HCT116 (cell line): Measurements from ENCODE around the gene SNRNP40. TPM values are rescaled to one million over a fixed set of nuclear protein-coding genes. Genes with fewer than 3 reads are reported as not detected.

Experiments used
- ATAC-seq: fragments of 200-7000 bp; cut with Tn5 transposase; 2 replicates; pipeline ENCODE4 v1.9.1; 2020; ENCODE audit warnings: mild to moderate bottlenecking, moderate library complexity
- BruUV-seq: library from RNA; stranded (reverse); fragments of 400-500 nt; replicated peaks from 2 replicates; lab custom pipeline; 2021; lab: Mats Ljungman, UMichigan
- CTCF ChIA-PET: fragments of 300-600 bp; sonication (Branson Sonifier 250); formaldehyde crosslinking; loops from one replicate; lab custom pipeline; 2021; ENCODE audit warnings: antibody characterized with exemption; lab: Charles Lee
- POLR2A ChIA-PET: fragments of 300-600, 350-600 bp; sonication (Branson Sonifier 250); formaldehyde crosslinking; loops from one replicate; lab custom pipeline; 2021; ENCODE audit warnings: antibody characterized with exemption; lab: Charles Lee
- RAD21 ChIA-PET, 2 experiments: fragments of 300-600 bp; sonication (Branson Sonifier 250); formaldehyde crosslinking; loops; one replicate each; lab custom pipeline; 2023; ENCODE audit warnings: low total read pairs in 2 of 2; ENCODE audit not compliant: uncharacterized antibody in 2 of 2, unreplicated experiment in 2 of 2, low non-redundant PET in 1 of 2; lab: Charles Lee
- DNase-seq: peaks from one replicate; pipeline ENCODE4 v3.0.0-alpha.2; 2010; ENCODE audit warnings: low read depth, low spot score
- H2AFZ ChIP-seq: fragments of 200-600 bp; shearing (Covaris generic), sonication (generic); 2 replicates; pipeline ENCODE4 v1.6.1; 2017; ENCODE audit warnings: low read depth, mixed run types, mixed read lengths, antibody characterized with exemption, low read length; ENCODE audit not compliant: poor library complexity, severe bottlenecking
- H3K27ac ChIP-seq: 2 replicates; pipeline ENCODE4 v1.5.1; 2012; ENCODE audit warnings: low read depth, low read length
- H3K27me3 ChIP-seq: fragments of 200-600 bp; sonication (generic); 2 replicates; pipeline ENCODE4 v1.6.1; 2016; ENCODE audit warnings: mixed run types, low read length, mixed read lengths; ENCODE audit not compliant: insufficient read depth
- H3K36me3 ChIP-seq, 2 experiments: fragments of 200-500 bp in 1 of 2; fragments of 200-600 bp in 1 of 2; sonication (Bioruptor generic) in 1 of 2; sonication (generic) in 1 of 2; 2 replicates each; pipeline versions ENCODE4 v1.5.1 to v1.6.1; 2014 to 2016; ENCODE audit warnings: low read length in 2 of 2, inconsistent platforms in 1 of 2, mixed read lengths in 1 of 2, mixed run types in 1 of 2; ENCODE audit not compliant: insufficient read depth in 2 of 2, control insufficient read depth in 1 of 2
- H3K4me1 ChIP-seq, 2 experiments: fragments of 200-600 bp in 1 of 2; sonication (generic) in 1 of 2; 2 replicates each; pipeline versions ENCODE4 v1.5.1 to v1.6.1; 2012 to 2017; ENCODE audit warnings: low read length in 2 of 2, inconsistent platforms in 1 of 2, mild to moderate bottlenecking in 1 of 2, mixed read lengths in 1 of 2, mixed run types in 1 of 2, moderate library complexity in 1 of 2; ENCODE audit not compliant: insufficient read depth in 2 of 2, control insufficient read depth in 1 of 2
- H3K4me2 ChIP-seq: fragments of 200-600 bp; sonication (generic); 2 replicates; pipeline ENCODE4 v1.6.1; 2017; ENCODE audit warnings: mixed run types, low read length, mixed read lengths
- H3K4me3 ChIP-seq, 2 experiments: fragments of 200-600 bp in 1 of 2; sonication (generic) in 1 of 2; replicated peaks in 1 of 2; 2 replicates each; pipeline ENCODE4 v1.5.1; 2011 to 2016; ENCODE audit warnings: low read length in 2 of 2, control low read depth in 1 of 2, low read depth in 1 of 2, mild to moderate bottlenecking in 1 of 2, mixed read lengths in 1 of 2, mixed run types in 1 of 2
- H3K79me2 ChIP-seq: fragments of 200-600 bp; sonication (generic); 2 replicates; pipeline ENCODE4 v1.6.1; 2017; ENCODE audit warnings: mild to moderate bottlenecking, mixed run types, low read length, moderate library complexity, mixed read lengths; ENCODE audit not compliant: insufficient read depth
- H3K9ac ChIP-seq: fragments of 200-600 bp; sonication (generic); 2 replicates; pipeline ENCODE4 v1.6.1; 2016; ENCODE audit warnings: low read length, mixed read lengths
- H3K9me2 ChIP-seq: fragments of 200-600 bp; sonication (generic), shearing (Covaris generic); 2 replicates; pipeline ENCODE4 v1.6.1; 2017; ENCODE audit warnings: mixed run types, mild to moderate bottlenecking, moderate library complexity; ENCODE audit not compliant: insufficient read depth
- H3K9me3 ChIP-seq, 2 experiments: fragments of 200-500 bp in 1 of 2; fragments of 200-600 bp in 1 of 2; sonication (Bioruptor generic) in 1 of 2; sonication (generic) in 1 of 2; 2 replicates each; pipeline ENCODE4 v1.6.1; 2014 to 2017; ENCODE audit warnings: low read length in 2 of 2, mixed read lengths in 2 of 2, inconsistent platforms in 1 of 2, low read depth in 1 of 2, mild to moderate bottlenecking in 1 of 2, mixed run types in 1 of 2, moderate library complexity in 1 of 2; ENCODE audit not compliant: control insufficient read depth in 1 of 2, insufficient read depth in 1 of 2
- H4K20me1 ChIP-seq: fragments of 200-600 bp; sonication (generic), shearing (Covaris generic); 2 replicates; pipeline ENCODE4 v1.6.1; 2017; ENCODE audit warnings: mixed run types, mild to moderate bottlenecking, moderate library complexity; ENCODE audit not compliant: insufficient read depth
- ATF3 ChIP-seq: IDR thresholded peaks from 2 replicates; pipeline ENCODE4 v1.6.1; 2012
- CBX3 ChIP-seq: IDR thresholded peaks from 2 replicates; pipeline ENCODE4 v1.6.1; 2012; ENCODE audit warnings: low read depth
- CEBPB ChIP-seq: IDR thresholded peaks from 2 replicates; pipeline ENCODE4 v1.6.1; 2012; ENCODE audit warnings: low read depth
- CTCF ChIP-seq, 3 experiments: fragments of 200-600 bp in 1 of 3; sonication (generic) in 1 of 3; IDR thresholded peaks in 2 of 3; conservative IDR thresholded peaks in 1 of 3; 2 replicates each; pipeline ENCODE4 v1.5.1; 2012 to 2017; ENCODE audit warnings: low read depth in 2 of 3, low read length in 2 of 3, antibody characterized with exemption in 1 of 3, borderline replicate concordance in 1 of 3, control low read depth in 1 of 3, mild to moderate bottlenecking in 1 of 3, mixed read lengths in 1 of 3, mixed run types in 1 of 3, moderate library complexity in 1 of 3; ENCODE audit not compliant: insufficient read depth in 1 of 3
- EGR1 ChIP-seq: IDR thresholded peaks from 2 replicates; pipeline ENCODE4 v1.6.1; 2012; ENCODE audit warnings: low read depth
- ELF1 ChIP-seq: IDR thresholded peaks from 2 replicates; pipeline ENCODE4 v1.6.1; 2012; ENCODE audit warnings: low read depth, borderline replicate concordance
- EZH2 ChIP-seq: fragments of 200-600 bp; sonication (generic); IDR thresholded peaks from 2 replicates; pipeline ENCODE4 v1.6.1; 2017; ENCODE audit warnings: antibody characterized with exemption, mixed run types
- EZH2phosphoT487 ChIP-seq: fragments of 200-600 bp; IDR thresholded peaks from 2 replicates; pipeline ENCODE4 v1.6.1; 2018; ENCODE audit warnings: antibody characterized with exemption, borderline replicate concordance
- FOSL1 ChIP-seq: IDR thresholded peaks from 2 replicates; pipeline ENCODE4 v1.6.1; 2012; ENCODE audit warnings: low read depth
- JUND ChIP-seq: IDR thresholded peaks from 2 replicates; pipeline ENCODE4 v1.6.1; 2012
- MAX ChIP-seq: IDR thresholded peaks from 2 replicates; pipeline ENCODE4 v1.6.1; 2012
- POLR2A ChIP-seq: IDR thresholded peaks from 2 replicates; pipeline ENCODE4 v1.7.0; 2011; ENCODE audit warnings: borderline replicate concordance; ENCODE audit not compliant: insufficient read depth, insufficient read length; ENCODE audit errors: extremely low read depth
- POLR2AphosphoS5 ChIP-seq: IDR thresholded peaks from 2 replicates; pipeline ENCODE4 v1.6.1; 2011; ENCODE audit warnings: mild to moderate bottlenecking, low read depth, low read length, moderate library complexity
- RAD21 ChIP-seq: IDR thresholded peaks from 2 replicates; pipeline ENCODE4 v1.6.1; 2012; ENCODE audit warnings: low read depth, mild to moderate bottlenecking
- SP1 ChIP-seq: IDR thresholded peaks from 2 replicates; pipeline ENCODE4 v1.6.1; 2012; ENCODE audit warnings: low read depth
- SRF ChIP-seq: IDR thresholded peaks from 2 replicates; pipeline ENCODE4 v1.6.1; 2012; ENCODE audit warnings: low read depth
- YY1 ChIP-seq: IDR thresholded peaks from 2 replicates; pipeline ENCODE4 v1.6.1; 2011; ENCODE audit warnings: low read length, low read depth, moderate library complexity, mild to moderate bottlenecking; ENCODE audit not compliant: insufficient replicate concordance; ENCODE audit errors: extremely low read depth
- ZNF274 ChIP-seq: fragments of 200-500 bp; sonication (Bioruptor generic); IDR thresholded peaks from 2 replicates; pipeline ENCODE4 v1.6.1; 2014; ENCODE audit warnings: mild to moderate bottlenecking, low read depth, low read length, inconsistent platforms
- intact Hi-C: fragments of 100-400 bp; cut with micrococcal nuclease; formaldehyde crosslinking; loops from 2 replicates; pipeline ENCODE4 v1.10.0; 2022
- total RNA-seq: library from RNA; stranded (reverse); gene quantifications from one replicate; pipeline ENCODE4 v1.2.1, GENCODE V29; 2021; ENCODE audit not compliant: unreplicated experiment
- TF ChIP-seq, protein P1 (sequence below): IDR thresholded peaks from 2 replicates; pipeline ENCODE4 v1.6.1; 2012; ENCODE audit warnings: low read depth

Gene SNRNP40
- total RNA-seq, 1 experiment from 2014 or later: 91.8 TPM

GRCh38 chr1:31299365-31299764 is 2.8 kb upstream of the SNRNP40 start:
- H3K4me2 ChIP-seq: no peak overlapping the region
- TF ChIP-seq EZH2phosphoT487: no peak
- TF ChIP-seq SP1: no peak
- TF ChIP-seq CBX3: no peak
- no peak for TF ChIP-seq POLR2A
- TF ChIP-seq SRF: no peak
- no peak for TF ChIP-seq ELF1
- no peak for TF ChIP-seq ATF3
- no peak for TF ChIP-seq FOSL1
- TF ChIP-seq, protein P1, sequence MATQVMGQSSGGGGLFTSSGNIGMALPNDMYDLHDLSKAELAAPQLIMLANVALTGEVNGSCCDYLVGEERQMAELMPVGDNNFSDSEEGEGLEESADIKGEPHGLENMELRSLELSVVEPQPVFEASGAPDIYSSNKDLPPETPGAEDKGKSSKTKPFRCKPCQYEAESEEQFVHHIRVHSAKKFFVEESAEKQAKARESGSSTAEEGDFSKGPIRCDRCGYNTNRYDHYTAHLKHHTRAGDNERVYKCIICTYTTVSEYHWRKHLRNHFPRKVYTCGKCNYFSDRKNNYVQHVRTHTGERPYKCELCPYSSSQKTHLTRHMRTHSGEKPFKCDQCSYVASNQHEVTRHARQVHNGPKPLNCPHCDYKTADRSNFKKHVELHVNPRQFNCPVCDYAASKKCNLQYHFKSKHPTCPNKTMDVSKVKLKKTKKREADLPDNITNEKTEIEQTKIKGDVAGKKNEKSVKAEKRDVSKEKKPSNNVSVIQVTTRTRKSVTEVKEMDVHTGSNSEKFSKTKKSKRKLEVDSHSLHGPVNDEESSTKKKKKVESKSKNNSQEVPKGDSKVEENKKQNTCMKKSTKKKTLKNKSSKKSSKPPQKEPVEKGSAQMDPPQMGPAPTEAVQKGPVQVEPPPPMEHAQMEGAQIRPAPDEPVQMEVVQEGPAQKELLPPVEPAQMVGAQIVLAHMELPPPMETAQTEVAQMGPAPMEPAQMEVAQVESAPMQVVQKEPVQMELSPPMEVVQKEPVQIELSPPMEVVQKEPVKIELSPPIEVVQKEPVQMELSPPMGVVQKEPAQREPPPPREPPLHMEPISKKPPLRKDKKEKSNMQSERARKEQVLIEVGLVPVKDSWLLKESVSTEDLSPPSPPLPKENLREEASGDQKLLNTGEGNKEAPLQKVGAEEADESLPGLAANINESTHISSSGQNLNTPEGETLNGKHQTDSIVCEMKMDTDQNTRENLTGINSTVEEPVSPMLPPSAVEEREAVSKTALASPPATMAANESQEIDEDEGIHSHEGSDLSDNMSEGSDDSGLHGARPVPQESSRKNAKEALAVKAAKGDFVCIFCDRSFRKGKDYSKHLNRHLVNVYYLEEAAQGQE: no peak
- TF ChIP-seq MAX: no peak
- TF ChIP-seq RAD21: no peak
- no peak for TF ChIP-seq CEBPB
- no peak for TF ChIP-seq EZH2
- no peak for TF ChIP-seq EGR1
- no peak for TF ChIP-seq ZNF274
- no peak for TF ChIP-seq YY1
- TF ChIP-seq JUND: no peak
- TF ChIP-seq POLR2AphosphoS5: no peak
- TF ChIP-seq CTCF (IDR thresholded peaks at IDR 0.05 in 2 of 3, conservative IDR thresholded peaks at IDR 0.05 in 1 of 3; ENCODE audit: borderline replicate concordance in 1 of 3, insufficient read depth in 1 of 3, low read depth in 2 of 3, low read length in 2 of 3): no peak
- TF ChIP-seq, all 23 proteins: peak for 0
- Histone ChIP-seq H3K27me3 (no peaks in the 10 kb centered on the region), H3K9me3 (no peaks in the 10 kb centered on the region), H3K27ac (no peak overlapping the region), H3K36me3 (no peaks in the 10 kb centered on the region), H2AFZ (no peak overlapping the region), H3K79me2 (peaks cover 79% of the 10 kb centered on the region), H3K4me3 (no peak overlapping the region), H3K9ac (no peak overlapping the region), H3K9me2 (no peaks in the 10 kb centered on the region), H3K4me1 (peaks cover 4 to 22% of the 10 kb centered on the region in 2 experiments; a peak in 3 of 4 replicates), H4K20me1 (no peaks in the 10 kb centered on the region)
- no peak for DNase-seq
- ATAC-seq: no peak
- RAD21 ChIA-PET: no interaction called here
- POLR2A ChIA-PET: no interaction called here
- CTCF ChIA-PET: no interaction called here
- intact Hi-C loops: no loop called here
- no TSS peak for BruUV-seq
